Measurements from ENCODE around the gene CXCL3. TPM values are rescaled to one million over a fixed set of nuclear protein-coding genes. Genes with fewer than 3 reads are reported as not detected.

Gene CXCL3
- total and polyA plus RNA-seq, 10 of the 15 experiments (the other 5 are each of a cell fraction or from before 2014, with no cell fraction given): not detected

DNA sequence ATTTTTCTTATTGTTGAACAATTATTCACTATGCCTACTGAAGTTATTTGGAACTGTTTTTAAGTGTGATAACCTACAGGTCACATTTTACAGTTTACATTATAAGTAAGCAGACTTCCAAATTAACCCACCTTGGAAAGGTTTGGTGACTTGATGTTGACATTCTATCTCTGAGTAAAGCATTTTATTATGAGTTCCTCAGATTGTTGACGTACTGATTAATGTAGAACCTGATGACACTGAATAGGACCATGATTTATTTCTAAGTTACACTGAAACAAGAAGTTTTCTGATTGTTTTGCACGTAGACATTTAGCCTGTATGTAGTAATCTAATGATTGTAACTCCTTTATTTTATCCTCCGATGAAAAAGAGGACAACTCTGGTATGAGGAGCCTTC lies 17.0 kb upstream of the CXCL3 start (continued):
- TF ChIP-seq, protein P1, sequence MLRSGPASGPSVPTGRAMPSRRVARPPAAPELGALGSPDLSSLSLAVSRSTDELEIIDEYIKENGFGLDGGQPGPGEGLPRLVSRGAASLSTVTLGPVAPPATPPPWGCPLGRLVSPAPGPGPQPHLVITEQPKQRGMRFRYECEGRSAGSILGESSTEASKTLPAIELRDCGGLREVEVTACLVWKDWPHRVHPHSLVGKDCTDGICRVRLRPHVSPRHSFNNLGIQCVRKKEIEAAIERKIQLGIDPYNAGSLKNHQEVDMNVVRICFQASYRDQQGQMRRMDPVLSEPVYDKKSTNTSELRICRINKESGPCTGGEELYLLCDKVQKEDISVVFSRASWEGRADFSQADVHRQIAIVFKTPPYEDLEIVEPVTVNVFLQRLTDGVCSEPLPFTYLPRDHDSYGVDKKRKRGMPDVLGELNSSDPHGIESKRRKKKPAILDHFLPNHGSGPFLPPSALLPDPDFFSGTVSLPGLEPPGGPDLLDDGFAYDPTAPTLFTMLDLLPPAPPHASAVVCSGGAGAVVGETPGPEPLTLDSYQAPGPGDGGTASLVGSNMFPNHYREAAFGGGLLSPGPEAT (IDR thresholded peaks at IDR 0.05; ENCODE audit: low read depth): no peak

DNA sequence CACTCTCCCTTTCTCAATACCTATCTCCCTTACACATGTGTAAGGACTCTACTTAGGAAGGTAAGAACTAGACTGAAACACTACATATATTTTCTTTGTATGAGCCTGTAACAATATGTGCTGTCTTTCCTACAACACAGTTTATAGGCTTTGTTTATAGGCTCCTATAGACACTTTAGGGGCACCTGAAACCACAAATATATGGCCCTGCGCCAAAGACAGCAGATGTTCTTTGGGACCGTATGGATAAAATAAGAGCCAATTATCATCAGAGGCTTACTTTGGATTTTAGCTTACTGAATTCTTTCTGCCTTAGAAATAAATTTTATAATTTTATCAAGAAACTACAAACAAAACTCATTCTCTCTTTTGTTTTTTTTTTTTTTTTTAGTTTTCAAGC lies 16.6 kb upstream of the CXCL3 start:
- ChIA-PET SMC1A (ENCODE audit: uncharacterized antibody, unreplicated experiment) (interaction anchor here (0.7 kb wide), 1 partner anchor 658 kb away, joined by 5 read pairs; no protein-coding TSS in a partner anchor), POLR2A (no interaction called here), CTCF (no interaction called here), RAD21 (ENCODE audit: unreplicated experiment) (no interaction called here)
- Histone ChIP-seq H3K4me3 (no peak overlapping the region), H4K20me1 (ENCODE audit: control insufficient read depth, insufficient read depth) (no peaks in the 10 kb centered on the region), H3K27ac (ENCODE audit: control insufficient read depth, insufficient read depth) (no peak overlapping the region), H3K4me1 (ENCODE audit: control insufficient read depth, insufficient read depth, low read length) (no peaks in the 10 kb centered on the region), H3K9ac (ENCODE audit: control insufficient read depth, insufficient read depth, low read length) (no peak overlapping the region), H3K9me3 (replicated peaks; ENCODE audit: control insufficient read depth, insufficient read depth, low read length) (no peaks in the 10 kb centered on the region), H3K79me2 (ENCODE audit: control insufficient read depth, insufficient read depth, low read length) (no peaks in the 10 kb centered on the region), H3K36me3 (ENCODE audit: control insufficient read depth in 2 of 2, insufficient read depth in 2 of 2, low read length in 1 of 2) (no peaks in the 10 kb centered on the region), H3K4me2 (ENCODE audit: control insufficient read depth, insufficient read depth) (no peak overlapping the region), H3K27me3 (replicated peaks in 1 of 2; ENCODE audit: control insufficient read depth in 2 of 2, insufficient read depth in 2 of 2, low read length in 1 of 2) (no peaks in the 10 kb centered on the region; a peak in 1 of 4 replicates), H2AFZ (ENCODE audit: control insufficient read depth, low read depth, low read length) (no peak overlapping the region)
- intact Hi-C loops (cut with micrococcal nuclease; ENCODE audit: unreplicated experiment) (no loop called here), in situ Hi-C loops (cut with MboI) (no loop called here)
- TF ChIP-seq, protein P2, sequence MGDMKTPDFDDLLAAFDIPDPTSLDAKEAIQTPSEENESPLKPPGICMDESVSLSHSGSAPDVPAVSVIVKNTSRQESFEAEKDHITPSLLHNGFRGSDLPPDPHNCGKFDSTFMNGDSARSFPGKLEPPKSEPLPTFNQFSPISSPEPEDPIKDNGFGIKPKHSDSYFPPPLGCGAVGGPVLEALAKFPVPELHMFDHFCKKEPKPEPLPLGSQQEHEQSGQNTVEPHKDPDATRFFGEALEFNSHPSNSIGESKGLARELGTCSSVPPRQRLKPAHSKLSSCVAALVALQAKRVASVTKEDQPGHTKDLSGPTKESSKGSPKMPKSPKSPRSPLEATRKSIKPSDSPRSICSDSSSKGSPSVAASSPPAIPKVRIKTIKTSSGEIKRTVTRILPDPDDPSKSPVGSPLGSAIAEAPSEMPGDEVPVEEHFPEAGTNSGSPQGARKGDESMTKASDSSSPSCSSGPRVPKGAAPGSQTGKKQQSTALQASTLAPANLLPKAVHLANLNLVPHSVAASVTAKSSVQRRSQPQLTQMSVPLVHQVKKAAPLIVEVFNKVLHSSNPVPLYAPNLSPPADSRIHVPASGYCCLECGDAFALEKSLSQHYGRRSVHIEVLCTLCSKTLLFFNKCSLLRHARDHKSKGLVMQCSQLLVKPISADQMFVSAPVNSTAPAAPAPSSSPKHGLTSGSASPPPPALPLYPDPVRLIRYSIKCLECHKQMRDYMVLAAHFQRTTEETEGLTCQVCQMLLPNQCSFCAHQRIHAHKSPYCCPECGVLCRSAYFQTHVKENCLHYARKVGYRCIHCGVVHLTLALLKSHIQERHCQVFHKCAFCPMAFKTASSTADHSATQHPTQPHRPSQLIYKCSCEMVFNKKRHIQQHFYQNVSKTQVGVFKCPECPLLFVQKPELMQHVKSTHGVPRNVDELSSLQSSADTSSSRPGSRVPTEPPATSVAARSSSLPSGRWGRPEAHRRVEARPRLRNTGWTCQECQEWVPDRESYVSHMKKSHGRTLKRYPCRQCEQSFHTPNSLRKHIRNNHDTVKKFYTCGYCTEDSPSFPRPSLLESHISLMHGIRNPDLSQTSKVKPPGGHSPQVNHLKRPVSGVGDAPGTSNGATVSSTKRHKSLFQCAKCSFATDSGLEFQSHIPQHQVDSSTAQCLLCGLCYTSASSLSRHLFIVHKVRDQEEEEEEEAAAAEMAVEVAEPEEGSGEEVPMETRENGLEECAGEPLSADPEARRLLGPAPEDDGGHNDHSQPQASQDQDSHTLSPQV (IDR thresholded peaks at IDR 0.05): no peak
- no peak for TF ChIP-seq TBL1XR1 (IDR thresholded peaks at IDR 0.05; ENCODE audit: low read depth, low read length)
- WGBS (ENCODE audit: insufficient coverage, insufficient replicate concordance, low lambda C conversion rate, missing lambda C conversion rate): 88% methylated on average over 2 of the region's 2 CpGs
- no peak for ATAC-seq
- no peak for FAIRE-seq
- DNase-seq (ENCODE audit: low read depth, low spot score): no peak
- no TSS peak for BruUV-seq (replicated peaks)
